NCI-H69 (cell line): ENCODE results near the gene EGFR.

Source experiments
- DNase-seq: peaks from one replicate; lab custom pipeline; 2025; lab: John Stamatoyannopoulos, UW

EGFR gene

DNA sequence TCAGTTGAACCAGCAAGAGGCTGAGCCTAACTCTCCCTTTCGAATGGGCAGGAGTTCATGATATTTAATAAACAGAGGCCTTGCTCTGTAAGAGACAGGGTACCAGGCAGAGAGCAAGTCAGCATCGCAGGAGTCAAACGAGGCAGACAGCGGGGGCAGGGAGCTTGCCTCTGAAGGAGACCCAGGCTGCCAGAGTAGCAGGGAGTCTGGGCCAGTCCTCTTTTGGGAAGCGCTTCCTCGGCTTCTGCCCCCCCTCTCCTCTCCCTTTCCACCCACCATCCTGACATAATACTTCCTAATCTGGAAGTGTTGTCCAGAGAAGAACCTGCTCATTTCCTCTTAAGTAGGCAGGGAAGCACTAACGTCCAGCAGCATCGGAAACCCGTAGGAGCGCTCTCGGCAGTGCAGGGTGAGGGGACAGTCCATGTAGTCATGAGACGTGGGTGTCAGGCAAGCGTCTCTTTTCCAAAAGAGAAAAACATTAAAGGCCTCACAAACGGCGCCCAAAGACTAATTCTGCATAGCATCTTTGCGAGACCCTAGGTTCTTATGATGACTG, 171.1 kb downstream of the EGFR start:
- DNase-seq, result no peak

DNA sequence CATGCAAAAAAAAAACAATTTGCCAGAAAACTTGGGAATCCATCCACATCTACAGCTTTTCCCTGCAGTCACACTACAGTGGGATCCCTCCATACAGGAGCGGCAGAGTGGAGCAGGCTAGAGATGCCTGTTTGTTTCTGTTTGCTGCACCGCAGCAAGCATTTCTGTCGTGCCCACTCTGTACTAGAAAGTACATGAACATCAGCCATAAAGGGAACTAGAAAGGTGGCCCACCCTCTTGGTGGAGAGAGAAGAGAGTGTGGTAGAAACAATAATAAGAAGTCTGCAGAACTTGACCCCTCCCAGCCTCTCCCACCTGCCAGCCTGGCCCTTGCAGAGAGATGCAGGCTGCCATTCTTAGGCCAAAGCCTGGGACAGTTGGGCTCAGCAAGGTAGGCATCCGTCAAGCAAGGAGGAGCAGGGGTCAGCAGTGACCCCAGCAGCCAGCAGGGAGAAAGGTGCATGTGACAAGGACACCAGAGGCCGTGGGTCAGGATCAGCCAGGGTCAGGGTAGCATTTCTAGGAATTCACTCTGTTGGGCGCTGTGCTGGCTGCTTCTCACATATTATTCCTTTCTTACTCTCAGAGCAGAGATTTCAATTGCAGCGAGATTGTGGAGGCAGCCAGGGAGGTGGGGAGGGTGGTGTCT, 171.8 kb downstream of the EGFR start:
- DNase-seq, result no peak

DNA sequence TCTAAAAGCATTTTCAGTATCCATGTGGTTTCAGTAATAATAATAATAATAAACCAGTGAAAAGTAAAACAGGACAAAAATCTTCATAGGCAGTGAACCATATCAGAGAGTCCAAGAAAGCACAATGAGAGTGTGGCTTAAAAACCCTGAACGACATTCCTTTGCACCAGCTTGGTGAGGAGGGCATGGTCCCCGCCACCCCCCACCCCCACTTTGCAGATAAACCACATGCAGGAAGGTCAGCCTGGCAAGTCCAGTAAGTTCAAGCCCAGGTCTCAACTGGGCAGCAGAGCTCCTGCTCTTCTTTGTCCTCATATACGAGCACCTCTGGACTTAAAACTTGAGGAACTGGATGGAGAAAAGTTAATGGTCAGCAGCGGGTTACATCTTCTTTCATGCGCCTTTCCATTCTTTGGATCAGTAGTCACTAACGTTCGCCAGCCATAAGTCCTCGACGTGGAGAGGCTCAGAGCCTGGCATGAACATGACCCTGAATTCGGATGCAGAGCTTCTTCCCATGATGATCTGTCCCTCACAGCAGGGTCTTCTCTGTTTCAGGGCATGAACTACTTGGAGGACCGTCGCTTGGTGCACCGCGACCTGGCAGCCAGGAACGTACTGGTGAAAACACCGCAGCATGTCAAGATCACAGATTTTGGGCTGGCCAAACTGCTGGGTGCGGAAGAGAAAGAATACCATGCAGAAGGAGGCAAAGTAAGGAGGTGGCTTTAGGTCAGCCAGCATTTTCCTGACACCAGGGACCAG, 172.5 kb downstream of the EGFR start:
- no peak for DNase-seq

DNA sequence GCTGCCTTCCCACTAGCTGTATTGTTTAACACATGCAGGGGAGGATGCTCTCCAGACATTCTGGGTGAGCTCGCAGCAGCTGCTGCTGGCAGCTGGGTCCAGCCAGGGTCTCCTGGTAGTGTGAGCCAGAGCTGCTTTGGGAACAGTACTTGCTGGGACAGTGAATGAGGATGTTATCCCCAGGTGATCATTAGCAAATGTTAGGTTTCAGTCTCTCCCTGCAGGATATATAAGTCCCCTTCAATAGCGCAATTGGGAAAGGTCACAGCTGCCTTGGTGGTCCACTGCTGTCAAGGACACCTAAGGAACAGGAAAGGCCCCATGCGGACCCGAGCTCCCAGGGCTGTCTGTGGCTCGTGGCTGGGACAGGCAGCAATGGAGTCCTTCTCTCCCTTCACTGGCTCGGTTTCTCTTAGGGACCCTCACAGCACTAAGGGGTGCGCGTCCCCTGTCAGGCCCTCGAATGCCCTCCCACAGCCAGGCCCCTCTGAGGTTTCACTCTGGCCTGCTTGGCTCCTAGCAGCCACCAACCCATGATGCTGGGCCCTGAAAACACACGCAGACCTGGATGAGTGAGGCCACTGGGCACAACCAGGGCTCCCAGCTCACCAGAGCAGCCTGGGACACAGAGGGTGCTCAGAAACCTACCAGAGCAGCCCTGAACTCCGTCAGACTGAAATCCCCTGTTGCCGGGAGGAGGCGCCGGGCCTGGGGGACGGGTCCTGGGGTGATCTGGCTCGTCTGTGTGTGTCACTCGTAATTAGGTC, 173.3 kb downstream of the EGFR start:
- no peak for DNase-seq

DNA sequence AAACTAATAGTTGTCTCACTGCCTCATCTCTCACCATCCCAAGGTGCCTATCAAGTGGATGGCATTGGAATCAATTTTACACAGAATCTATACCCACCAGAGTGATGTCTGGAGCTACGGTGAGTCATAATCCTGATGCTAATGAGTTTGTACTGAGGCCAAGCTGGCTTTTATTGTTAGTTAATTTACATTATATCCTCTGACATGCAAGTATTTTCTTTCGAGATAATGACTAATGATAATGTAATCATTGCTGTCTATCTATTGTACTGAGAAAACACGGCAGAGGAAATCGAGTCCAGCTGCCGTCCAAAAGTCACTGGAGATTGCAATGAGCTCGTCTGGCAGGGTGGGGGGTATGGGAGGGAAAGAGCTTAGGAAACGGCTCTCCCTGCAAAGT, 173.9 kb downstream of the EGFR start:
- DNase-seq, result peak; percentile 29

DNA sequence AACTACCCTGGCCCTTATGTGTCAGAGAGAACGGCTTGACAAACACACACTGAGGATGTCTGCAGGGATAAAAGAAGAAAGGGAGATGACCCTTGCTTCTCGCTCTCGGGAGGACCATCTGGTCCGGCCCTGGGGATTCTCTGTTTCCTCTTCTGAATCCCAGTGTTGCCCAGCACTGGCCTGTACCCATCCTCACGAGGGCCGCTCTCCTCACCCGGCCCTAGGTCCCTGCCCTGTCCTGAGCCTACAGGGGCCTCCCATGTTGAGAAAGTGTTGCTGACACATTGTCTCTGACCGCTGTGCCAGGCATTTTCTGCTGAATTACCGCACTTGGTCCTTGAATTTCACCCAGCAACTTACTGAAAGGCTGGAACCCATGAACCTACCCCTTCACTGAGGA, 174.4 kb downstream of the EGFR start:
- no peak for DNase-seq

DNA sequence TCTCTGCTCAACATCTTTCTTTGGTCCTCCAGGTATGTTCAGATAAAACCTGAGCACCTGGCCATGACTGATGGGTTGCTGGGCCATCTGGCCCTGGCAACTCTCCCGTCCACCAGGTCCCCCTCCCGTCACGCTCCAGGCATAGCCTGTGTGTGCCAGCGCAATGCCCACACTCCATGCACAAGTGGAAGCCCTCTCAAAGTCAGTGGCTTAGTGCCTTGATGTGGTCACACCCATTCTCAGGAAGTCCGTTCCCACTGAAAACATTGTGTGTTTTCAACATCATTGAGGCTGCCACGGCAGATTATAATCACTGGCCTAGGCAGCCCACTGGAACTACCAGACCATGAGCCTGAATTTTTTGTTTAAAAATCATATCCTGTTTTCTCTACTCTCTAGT, 175.7 kb downstream of the EGFR start:
- DNase-seq, result no peak

DNA sequence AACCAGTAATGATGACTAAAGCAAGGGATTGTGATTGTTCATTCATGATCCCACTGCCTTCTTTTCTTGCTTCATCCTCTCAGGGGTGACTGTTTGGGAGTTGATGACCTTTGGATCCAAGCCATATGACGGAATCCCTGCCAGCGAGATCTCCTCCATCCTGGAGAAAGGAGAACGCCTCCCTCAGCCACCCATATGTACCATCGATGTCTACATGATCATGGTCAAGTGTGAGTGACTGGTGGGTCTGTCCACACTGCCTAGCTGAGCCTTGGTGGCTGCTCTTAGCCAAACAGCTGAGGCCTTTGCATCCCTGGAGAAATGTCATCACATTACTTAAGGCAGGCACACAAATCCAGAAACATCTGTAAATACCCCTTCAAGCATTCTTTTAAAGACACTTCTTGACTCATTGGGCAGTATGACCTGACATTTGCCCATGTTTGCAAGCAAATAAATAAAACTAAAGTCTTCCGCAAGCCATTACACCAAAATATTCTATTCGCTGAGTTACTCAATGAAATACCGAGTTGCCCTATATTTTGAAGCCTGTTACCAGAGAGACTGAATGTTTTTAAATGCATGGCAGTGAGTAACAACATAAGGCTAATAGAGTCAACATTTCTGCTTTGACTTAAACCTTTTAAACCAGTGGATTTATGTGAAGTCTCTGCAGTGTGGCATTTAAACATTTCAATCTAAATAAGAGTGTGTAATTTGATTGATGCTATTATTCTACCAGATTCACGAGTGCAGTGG, 180.0 kb downstream of the EGFR start:
- DNase-seq, result no peak

DNA sequence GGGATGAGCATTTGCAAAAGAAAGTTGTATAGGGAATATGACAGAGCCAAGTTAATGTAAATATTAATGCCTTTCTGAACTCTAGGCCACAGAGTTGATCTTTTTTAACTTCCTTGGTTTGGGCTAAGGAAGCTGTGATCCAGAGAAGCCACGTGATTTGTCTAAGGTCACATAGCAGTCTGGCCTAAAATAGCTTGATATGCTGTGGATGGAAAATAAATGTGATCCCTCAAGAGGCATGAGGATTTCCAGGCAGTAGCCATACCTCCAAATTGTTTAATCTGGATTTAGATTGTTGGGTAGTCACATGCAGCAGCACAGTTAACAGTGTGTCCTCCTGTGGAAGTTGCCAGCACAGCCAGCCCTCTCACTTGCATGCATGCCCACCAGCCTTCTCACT, 180.6 kb downstream of the EGFR start:
- no peak for DNase-seq

DNA sequence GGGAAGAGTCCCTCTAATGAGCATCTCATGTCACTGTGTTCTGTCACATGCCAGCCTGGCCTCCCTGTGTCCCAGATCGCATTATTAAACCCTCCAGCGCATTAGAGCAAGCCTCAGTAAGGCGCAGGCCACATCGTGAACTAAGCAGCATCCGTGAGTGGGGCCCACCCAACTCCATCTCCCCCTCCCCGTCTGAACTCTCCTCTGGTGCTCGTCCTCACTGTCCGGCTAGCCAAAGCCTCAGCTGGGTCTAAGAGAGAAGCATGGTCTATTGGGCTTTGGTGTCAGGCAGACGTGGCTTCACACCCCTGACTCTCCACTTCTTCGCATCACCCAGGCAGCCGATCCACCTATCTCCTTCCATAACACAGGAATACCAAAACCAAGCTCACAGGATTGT, 181.6 kb downstream of the EGFR start:
- DNase-seq, result no peak

DNA sequence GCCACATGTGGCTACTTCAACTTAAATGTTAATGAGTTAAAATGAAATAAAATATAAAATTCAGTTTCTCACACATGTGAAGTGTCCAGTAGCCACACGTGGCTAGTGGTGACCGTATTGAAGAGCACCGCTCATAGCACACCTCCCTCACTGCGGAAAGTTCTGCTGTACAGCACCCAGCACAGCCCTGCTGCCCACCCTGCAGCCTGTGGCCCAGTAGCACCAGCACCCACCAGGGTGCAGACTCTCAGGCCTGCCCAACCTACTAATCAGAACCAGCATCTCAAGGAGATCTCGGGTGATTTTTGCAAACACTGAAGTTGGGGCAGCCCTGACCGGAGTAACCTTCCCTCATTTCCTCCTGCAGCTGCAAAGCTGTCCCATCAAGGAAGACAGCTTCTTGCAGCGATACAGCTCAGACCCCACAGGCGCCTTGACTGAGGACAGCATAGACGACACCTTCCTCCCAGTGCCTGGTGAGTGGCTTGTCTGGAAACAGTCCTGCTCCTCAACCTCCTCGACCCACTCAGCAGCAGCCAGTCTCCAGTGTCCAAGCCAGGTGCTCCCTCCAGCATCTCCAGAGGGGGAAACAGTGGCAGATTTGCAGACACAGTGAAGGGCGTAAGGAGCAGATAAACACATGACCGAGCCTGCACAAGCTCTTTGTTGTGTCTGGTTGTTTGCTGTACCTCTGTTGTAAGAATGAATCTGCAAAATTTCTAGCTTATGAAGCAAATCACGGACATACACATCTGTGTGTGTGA, 183.5 kb downstream of the EGFR start:
- DNase-seq, result no peak

DNA sequence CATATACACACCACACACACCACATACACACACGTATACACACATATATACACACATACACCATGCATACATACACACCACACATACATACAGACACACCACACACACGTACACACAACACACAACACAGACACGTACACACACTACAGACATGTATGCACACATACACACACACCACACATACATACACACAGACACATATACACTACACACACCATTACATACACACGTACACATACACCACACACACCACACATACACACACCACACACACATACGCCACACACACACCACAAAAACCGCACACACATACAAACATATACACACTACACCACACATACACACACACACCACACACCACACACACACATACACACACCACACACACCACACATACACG, 184.5 kb downstream of the EGFR start:
- DNase-seq, result no peak

DNA sequence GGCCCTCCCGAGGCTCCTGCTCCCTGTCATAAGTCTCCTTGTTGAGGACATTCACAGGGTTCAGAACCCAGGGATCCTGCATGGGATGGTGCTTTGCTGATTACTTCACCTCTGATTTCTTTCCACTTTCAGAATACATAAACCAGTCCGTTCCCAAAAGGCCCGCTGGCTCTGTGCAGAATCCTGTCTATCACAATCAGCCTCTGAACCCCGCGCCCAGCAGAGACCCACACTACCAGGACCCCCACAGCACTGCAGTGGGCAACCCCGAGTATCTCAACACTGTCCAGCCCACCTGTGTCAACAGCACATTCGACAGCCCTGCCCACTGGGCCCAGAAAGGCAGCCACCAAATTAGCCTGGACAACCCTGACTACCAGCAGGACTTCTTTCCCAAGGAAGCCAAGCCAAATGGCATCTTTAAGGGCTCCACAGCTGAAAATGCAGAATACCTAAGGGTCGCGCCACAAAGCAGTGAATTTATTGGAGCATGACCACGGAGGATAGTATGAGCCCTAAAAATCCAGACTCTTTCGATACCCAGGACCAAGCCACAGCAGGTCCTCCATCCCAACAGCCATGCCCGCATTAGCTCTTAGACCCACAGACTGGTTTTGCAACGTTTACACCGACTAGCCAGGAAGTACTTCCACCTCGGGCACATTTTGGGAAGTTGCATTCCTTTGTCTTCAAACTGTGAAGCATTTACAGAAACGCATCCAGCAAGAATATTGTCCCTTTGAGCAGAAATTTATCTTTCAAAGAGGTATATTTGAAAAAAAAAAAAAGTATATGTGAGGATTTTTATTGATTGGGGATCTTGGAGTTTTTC, 186.5 kb downstream of the EGFR start:
- no peak for DNase-seq

DNA sequence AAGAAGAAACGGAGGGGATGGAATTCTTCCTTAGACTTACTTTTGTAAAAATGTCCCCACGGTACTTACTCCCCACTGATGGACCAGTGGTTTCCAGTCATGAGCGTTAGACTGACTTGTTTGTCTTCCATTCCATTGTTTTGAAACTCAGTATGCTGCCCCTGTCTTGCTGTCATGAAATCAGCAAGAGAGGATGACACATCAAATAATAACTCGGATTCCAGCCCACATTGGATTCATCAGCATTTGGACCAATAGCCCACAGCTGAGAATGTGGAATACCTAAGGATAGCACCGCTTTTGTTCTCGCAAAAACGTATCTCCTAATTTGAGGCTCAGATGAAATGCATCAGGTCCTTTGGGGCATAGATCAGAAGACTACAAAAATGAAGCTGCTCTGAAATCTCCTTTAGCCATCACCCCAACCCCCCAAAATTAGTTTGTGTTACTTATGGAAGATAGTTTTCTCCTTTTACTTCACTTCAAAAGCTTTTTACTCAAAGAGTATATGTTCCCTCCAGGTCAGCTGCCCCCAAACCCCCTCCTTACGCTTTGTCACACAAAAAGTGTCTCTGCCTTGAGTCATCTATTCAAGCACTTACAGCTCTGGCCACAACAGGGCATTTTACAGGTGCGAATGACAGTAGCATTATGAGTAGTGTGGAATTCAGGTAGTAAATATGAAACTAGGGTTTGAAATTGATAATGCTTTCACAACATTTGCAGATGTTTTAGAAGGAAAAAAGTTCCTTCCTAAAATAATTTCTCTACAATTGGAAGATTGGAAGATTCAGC, 187.6 kb downstream of the EGFR start:
- DNase-seq, result no peak

DNA sequence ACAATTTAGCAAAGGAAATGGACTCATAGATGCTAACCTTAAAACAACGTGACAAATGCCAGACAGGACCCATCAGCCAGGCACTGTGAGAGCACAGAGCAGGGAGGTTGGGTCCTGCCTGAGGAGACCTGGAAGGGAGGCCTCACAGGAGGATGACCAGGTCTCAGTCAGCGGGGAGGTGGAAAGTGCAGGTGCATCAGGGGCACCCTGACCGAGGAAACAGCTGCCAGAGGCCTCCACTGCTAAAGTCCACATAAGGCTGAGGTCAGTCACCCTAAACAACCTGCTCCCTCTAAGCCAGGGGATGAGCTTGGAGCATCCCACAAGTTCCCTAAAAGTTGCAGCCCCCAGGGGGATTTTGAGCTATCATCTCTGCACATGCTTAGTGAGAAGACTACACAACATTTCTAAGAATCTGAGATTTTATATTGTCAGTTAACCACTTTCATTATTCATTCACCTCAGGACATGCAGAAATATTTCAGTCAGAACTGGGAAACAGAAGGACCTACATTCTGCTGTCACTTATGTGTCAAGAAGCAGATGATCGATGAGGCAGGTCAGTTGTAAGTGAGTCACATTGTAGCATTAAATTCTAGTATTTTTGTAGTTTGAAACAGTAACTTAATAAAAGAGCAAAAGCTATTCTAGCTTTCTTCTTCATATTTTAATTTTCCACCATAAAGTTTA, 188.8 kb downstream of the EGFR start:
- DNase-seq, result no peak

DNA sequence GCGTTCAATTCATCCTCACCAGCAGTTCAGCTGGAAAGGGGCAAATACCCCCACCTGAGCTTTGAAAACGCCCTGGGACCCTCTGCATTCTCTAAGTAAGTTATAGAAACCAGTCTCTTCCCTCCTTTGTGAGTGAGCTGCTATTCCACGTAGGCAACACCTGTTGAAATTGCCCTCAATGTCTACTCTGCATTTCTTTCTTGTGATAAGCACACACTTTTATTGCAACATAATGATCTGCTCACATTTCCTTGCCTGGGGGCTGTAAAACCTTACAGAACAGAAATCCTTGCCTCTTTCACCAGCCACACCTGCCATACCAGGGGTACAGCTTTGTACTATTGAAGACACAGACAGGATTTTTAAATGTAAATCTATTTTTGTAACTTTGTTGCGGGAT, 190.5 kb downstream of the EGFR start:
- DNase-seq, result no peak

DNA sequence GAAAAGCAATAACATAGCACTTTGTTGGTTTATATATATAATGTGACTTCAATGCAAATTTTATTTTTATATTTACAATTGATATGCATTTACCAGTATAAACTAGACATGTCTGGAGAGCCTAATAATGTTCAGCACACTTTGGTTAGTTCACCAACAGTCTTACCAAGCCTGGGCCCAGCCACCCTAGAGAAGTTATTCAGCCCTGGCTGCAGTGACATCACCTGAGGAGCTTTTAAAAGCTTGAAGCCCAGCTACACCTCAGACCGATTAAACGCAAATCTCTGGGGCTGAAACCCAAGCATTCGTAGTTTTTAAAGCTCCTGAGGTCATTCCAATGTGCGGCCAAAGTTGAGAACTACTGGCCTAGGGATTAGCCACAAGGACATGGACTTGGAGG, 191.4 kb downstream of the EGFR start:
- DNase-seq, result no peak

DNA sequence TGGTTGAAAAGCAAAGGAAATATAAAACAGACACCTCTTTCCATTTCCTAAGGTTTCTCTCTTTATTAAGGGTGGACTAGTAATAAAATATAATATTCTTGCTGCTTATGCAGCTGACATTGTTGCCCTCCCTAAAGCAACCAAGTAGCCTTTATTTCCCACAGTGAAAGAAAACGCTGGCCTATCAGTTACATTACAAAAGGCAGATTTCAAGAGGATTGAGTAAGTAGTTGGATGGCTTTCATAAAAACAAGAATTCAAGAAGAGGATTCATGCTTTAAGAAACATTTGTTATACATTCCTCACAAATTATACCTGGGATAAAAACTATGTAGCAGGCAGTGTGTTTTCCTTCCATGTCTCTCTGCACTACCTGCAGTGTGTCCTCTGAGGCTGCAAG, 191.9 kb downstream of the EGFR start:
- DNase-seq, result no peak

DNA sequence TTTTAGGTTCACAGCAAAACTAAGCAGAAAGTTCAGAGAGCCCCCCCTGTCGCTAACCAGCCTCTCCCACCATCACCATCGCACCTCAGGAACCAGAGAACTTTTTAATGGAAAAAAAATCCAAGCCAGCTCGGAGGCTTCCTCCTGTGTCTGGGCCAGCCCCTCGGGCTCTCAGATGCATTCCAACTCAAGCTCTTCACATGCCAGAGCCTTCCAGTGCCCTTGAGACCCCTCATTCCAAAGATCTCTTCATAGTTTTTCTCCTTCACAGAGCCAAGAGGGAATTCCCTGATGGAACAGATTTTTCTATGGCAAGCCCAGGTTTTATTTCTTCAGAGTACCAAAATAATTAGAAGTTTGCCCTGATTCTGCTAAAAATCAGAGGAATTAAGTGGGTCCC, 192.9 kb downstream of the EGFR start:
- DNase-seq, result no peak
